HG03139 (cell line): ENCODE results near the gene TMEM158.

Experiments
- ATAC-seq: cut with Tn5 transposase; IDR thresholded peaks from one replicate; pipeline ENCODE4 v1.9.1; 2021; ENCODE audit not compliant: unreplicated experiment

Gene TMEM158

GRCh38 chr3:45205126-45205525, 21.0 kb downstream of the TMEM158 start:
- ATAC-seq, result no peak

- no peak for ATAC-seq
Measured at GRCh38 chr3:45204136-45204535, 22.0 kb downstream of the TMEM158 start.

- no peak for ATAC-seq
Measured at GRCh38 chr3:45199837-45200648, 26.0 kb downstream of the TMEM158 start.

GRCh38 chr3:45198264-45199260, 27.5 kb downstream of the TMEM158 start:
- ATAC-seq, result no peak

GRCh38 chr3:45194791-45195190, 31.3 kb downstream of the TMEM158 start:
- ATAC-seq, result no peak

- no peak for ATAC-seq
Measured at GRCh38 chr3:45191924-45192417, 34.1 kb downstream of the TMEM158 start.

- no peak for ATAC-seq
Measured at GRCh38 chr3:45191424-45191823, 34.7 kb downstream of the TMEM158 start.

- ATAC-seq, result no peak
Measured at GRCh38 chr3:45188719-45189659, 37.1 kb downstream of the TMEM158 start.

GRCh38 chr3:45187694-45188141, 38.4 kb downstream of the TMEM158 start:
- ATAC-seq, result no peak

- no peak for ATAC-seq
Measured at GRCh38 chr3:45186871-45187270, 39.2 kb downstream of the TMEM158 start.

- no peak for ATAC-seq
Measured at GRCh38 chr3:45185461-45185860, 40.6 kb downstream of the TMEM158 start.

GRCh38 chr3:45185052-45185451, 41.0 kb downstream of the TMEM158 start:
- no peak for ATAC-seq

- no peak for ATAC-seq
Measured at GRCh38 chr3:45183872-45184262, 42.2 kb downstream of the TMEM158 start.

GRCh38 chr3:45182915-45183871, 42.9 kb downstream of the TMEM158 start:
- no peak for ATAC-seq

GRCh38 chr3:45181496-45181895, 44.6 kb downstream of the TMEM158 start:
- no peak for ATAC-seq

GRCh38 chr3:45180899-45181298, 45.2 kb downstream of the TMEM158 start:
- ATAC-seq, result no peak

- no peak for ATAC-seq
Measured at GRCh38 chr3:45180051-45180450, 46.0 kb downstream of the TMEM158 start.

- no peak for ATAC-seq
Measured at GRCh38 chr3:45179163-45179562, 46.9 kb downstream of the TMEM158 start.
